AG09319 (cell line): Measurements from ENCODE around the gene BDH1.

Experiments used
- DNase-seq: peaks from one replicate; pipeline ENCODE4 v3.0.0-alpha.2; 2010; ENCODE audit warnings: low read depth; ENCODE audit errors: extremely low read depth
- TF ChIP-seq, protein P1 (sequence below): IDR thresholded peaks from 2 replicates; pipeline ENCODE4 v1.5.1; 2011; ENCODE audit warnings: low read depth, mild to moderate bottlenecking, inconsistent platforms, low read length, moderate library complexity

Gene BDH1

DNA sequence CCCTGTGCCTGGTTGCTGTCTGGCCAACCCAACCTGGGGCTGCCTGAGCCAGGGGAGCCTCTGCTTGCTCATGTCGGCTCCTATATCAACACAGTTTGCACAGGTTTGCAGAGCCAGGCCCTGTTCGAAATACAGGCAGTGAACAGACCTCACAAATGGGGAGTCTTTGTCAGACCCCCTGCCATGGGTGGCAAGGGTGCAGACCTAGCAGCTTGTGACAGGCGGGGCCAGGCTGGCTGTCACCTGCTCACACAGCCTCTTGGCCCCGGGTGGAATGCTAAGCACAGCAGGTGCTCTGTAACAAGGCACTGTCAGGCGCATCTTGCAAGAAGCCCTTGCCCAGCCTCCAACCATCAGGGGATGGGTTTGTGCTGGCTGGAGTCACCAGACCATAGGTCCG, 47.3 kb downstream of the BDH1 start:
- TF ChIP-seq, protein P1, sequence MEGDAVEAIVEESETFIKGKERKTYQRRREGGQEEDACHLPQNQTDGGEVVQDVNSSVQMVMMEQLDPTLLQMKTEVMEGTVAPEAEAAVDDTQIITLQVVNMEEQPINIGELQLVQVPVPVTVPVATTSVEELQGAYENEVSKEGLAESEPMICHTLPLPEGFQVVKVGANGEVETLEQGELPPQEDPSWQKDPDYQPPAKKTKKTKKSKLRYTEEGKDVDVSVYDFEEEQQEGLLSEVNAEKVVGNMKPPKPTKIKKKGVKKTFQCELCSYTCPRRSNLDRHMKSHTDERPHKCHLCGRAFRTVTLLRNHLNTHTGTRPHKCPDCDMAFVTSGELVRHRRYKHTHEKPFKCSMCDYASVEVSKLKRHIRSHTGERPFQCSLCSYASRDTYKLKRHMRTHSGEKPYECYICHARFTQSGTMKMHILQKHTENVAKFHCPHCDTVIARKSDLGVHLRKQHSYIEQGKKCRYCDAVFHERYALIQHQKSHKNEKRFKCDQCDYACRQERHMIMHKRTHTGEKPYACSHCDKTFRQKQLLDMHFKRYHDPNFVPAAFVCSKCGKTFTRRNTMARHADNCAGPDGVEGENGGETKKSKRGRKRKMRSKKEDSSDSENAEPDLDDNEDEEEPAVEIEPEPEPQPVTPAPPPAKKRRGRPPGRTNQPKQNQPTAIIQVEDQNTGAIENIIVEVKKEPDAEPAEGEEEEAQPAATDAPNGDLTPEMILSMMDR, result no peak
- no peak for DNase-seq

- DNase-seq, result no peak
- TF ChIP-seq, protein P1, result no peak
Observed at GRCh38 chr3:197508051-197508451, 47.7 kb downstream of the BDH1 start.

- TF ChIP-seq, protein P1, result no peak
- DNase-seq, result no peak
Observed at GRCh38 chr3:197507541-197507940, 48.2 kb downstream of the BDH1 start.

DNA sequence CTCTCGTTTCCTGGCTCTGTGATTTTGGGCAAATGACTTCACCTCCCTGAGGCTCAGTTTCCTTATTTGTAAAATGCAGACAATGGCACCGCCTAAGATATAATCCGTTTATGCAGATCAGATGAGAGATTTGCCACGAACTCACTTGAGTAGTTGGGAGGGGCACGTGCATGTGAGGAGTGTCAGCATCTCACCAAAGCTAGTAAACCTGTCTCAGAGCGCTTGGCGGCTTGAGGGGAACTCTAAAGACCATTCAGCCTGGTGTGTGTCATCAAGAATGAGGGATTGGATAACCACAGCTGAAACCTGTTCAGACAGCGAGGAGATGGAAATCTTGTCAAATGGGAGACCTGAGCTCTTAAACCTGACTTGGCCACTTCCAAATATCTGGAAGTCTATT, 48.7 kb downstream of the BDH1 start:
- TF ChIP-seq, protein P1, result no peak
- DNase-seq, result no peak

GRCh38 chr3:197505796-197506548, 49.8 kb downstream of the BDH1 start:
- DNase-seq, result no peak
- TF ChIP-seq, protein P1, result no peak

DNA sequence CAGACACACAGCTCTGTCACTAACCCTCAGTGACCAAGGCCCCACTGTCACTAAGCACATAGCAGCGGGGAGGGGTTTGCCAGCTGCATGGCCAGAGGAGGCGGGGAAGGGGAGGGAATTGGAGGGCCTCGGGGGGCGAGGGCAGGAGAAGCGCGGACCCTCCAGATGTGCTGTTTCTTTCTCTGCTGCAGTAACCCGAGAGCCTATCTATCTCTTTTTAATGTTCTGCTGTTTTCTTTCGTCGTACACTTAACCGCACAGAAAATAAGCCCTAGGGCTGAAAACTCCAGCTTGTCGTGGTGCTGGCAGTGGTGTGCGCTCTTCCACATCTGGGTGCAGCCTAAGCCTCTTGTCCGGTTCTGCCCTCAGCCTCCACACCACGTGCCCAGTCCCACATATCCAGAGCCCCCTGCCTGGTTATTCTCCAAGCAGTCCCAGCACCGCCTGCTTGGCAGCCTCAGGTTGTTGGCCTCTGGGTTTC, 51.1 kb downstream of the BDH1 start:
- DNase-seq, result no peak
- TF ChIP-seq, protein P1, result no peak

DNA sequence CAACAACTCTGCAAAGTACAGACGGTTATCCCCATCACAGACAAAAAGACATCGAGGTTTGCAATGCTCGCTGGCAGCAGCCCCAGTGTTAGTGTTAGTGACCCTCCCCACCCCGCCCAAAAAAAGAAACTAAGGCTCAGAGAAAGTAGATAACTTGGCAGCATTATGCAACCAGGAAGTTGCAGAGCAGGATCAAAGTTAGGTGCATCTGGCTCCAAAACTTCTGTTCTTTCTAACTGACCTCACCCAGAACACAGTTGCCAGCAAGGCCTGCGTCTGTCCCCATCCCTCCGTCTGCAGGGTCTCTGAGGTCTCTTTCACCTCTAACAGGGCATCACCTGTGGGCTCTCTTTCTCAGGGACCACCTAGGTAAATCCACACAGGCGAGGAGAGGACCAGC, 51.5 kb downstream of the BDH1 start:
- TF ChIP-seq, protein P1, result no peak
- no peak for DNase-seq
